Osteoblast (primary cell): Measurements from ENCODE around the gene GHITM. TPM values are rescaled to one million over a fixed set of nuclear protein-coding genes. Genes with fewer than 3 reads are reported as not detected.
"Not testable (repeated sequence)": the region's sequence is repeated elsewhere in the genome, so short reads cannot be mapped to it uniquely, and the experiment has no call there.

Source experiments
- DNase-seq: peaks from one replicate; pipeline ENCODE4 v3.0.0; 2011; ENCODE audit warnings: low spot score, mixed read lengths; ENCODE audit not compliant: insufficient read length; ENCODE audit errors: missing footprints
- H2AFZ ChIP-seq: 2 replicates; pipeline ENCODE4 v1.6.0; 2011; ENCODE audit warnings: mild to moderate bottlenecking, low read length
- H3K27ac ChIP-seq: 2 replicates; pipeline ENCODE4 v1.5.1; 2011; ENCODE audit warnings: mild to moderate bottlenecking, low read depth, low read length, moderate library complexity
- H3K27me3 ChIP-seq: 2 replicates; pipeline ENCODE4 v1.6.0; 2012; ENCODE audit warnings: mild to moderate bottlenecking, control low read depth, inconsistent platforms, low read length, moderate library complexity; ENCODE audit not compliant: insufficient read depth
- H3K36me3 ChIP-seq: 2 replicates; pipeline ENCODE4 v1.5.1; 2011; ENCODE audit warnings: mild to moderate bottlenecking, low read length, control low read depth, moderate library complexity; ENCODE audit not compliant: insufficient read depth
- H3K4me1 ChIP-seq: 2 replicates; pipeline ENCODE4 v1.5.1; 2011; ENCODE audit warnings: mild to moderate bottlenecking, low read length, control low read depth, moderate library complexity; ENCODE audit not compliant: insufficient read depth
- H3K4me2 ChIP-seq: 2 replicates; pipeline ENCODE4 v1.6.0; 2011; ENCODE audit warnings: mild to moderate bottlenecking, low read length; ENCODE audit not compliant: insufficient read depth
- H3K4me3 ChIP-seq: fragments of 200-600 bp; sonication (generic); 3 replicates; pipeline ENCODE4 v1.5.1; 2012; ENCODE audit warnings: mild to moderate bottlenecking, low read length, inconsistent platforms; ENCODE audit not compliant: insufficient read depth
- H3K79me2 ChIP-seq: 2 replicates; pipeline ENCODE4 v1.6.0; 2012; ENCODE audit warnings: mild to moderate bottlenecking, low read length, control low read depth, inconsistent platforms; ENCODE audit not compliant: insufficient read depth
- H3K9me3 ChIP-seq: 2 replicates; pipeline ENCODE4 v1.5.1; 2011; ENCODE audit warnings: low read depth, low read length, control low read depth
- H4K20me1 ChIP-seq: 2 replicates; pipeline ENCODE4 v1.6.0; 2012; ENCODE audit warnings: mild to moderate bottlenecking, low read length, control low read depth; ENCODE audit not compliant: insufficient read depth
- CTCF ChIP-seq: IDR thresholded peaks from 2 replicates; pipeline ENCODE4 v1.5.1; 2011; ENCODE audit warnings: mild to moderate bottlenecking, low read depth, low read length, moderate library complexity; ENCODE audit errors: extremely low read depth
- total RNA-seq: library from RNA; depleted of rRNA; stranded (reverse); fragments of >200 nt; gene quantifications from 2 replicates; pipeline ENCODE4 v1.2.3, GENCODE V29; 2012

GHITM gene
- total RNA-seq, 1 donor, result 189 TPM

GRCh38 chr10:84148006-84148597, 8.8 kb downstream of the GHITM start:
- H3K79me2 ChIP-seq, H4K20me1 ChIP-seq: not testable (repeated sequence)

GRCh38 chr10:84149854-84150253, 10.5 kb downstream of the GHITM start:
- no peaks in the 10 kb centered on the region for H4K20me1 ChIP-seq
- no peaks in the 10 kb centered on the region for H3K79me2 ChIP-seq
- no peaks in the 10 kb centered on the region for H3K27me3 ChIP-seq
- H3K4me3 ChIP-seq, result no peak overlapping the region
- no peaks in the 10 kb centered on the region for H3K4me1 ChIP-seq
- H3K9me3 ChIP-seq, result no peaks in the 10 kb centered on the region
- no peak for DNase-seq
- peaks cover 69% of the 10 kb centered on the region for H3K36me3 ChIP-seq
- H3K27ac ChIP-seq, result no peak overlapping the region
- no peak overlapping the region for H2AFZ ChIP-seq
- H3K4me2 ChIP-seq, result no peak overlapping the region
- TF ChIP-seq CTCF, result no peak

More at GRCh38 chr10:84148006-84148597, 8.8 kb downstream of the GHITM start:
- not testable (repeated sequence) for H3K27ac ChIP-seq, H3K27me3 ChIP-seq, H3K4me3 ChIP-seq, H3K9me3 ChIP-seq, H3K4me2 ChIP-seq, H2AFZ ChIP-seq, H3K4me1 ChIP-seq
- TF ChIP-seq CTCF, result peak; percentile 70
- peaks cover 84% of the 10 kb centered on the region for H3K36me3 ChIP-seq
- peak; percentile 31 for DNase-seq

GRCh38 chr10:84152769-84153168, 13.5 kb downstream of the GHITM start:
- Histone ChIP-seq H3K4me1 (no peaks in the 10 kb centered on the region), H4K20me1 (no peaks in the 10 kb centered on the region), H3K4me3 (no peak overlapping the region), H3K9me3 (no peaks in the 10 kb centered on the region), H3K27me3 (no peaks in the 10 kb centered on the region), H3K36me3 (peaks cover 44% of the 10 kb centered on the region), H3K79me2 (no peaks in the 10 kb centered on the region), H3K4me2 (no peak overlapping the region), H3K27ac (no peak overlapping the region), H2AFZ (no peak overlapping the region)
- TF ChIP-seq CTCF, result no peak
- DNase-seq, result no peak

GRCh38 chr10:84155521-84155920, 16.2 kb downstream of the GHITM start:
- no peaks in the 10 kb centered on the region for H3K27me3 ChIP-seq
- no peak overlapping the region for H3K4me2 ChIP-seq
- H4K20me1 ChIP-seq, result no peaks in the 10 kb centered on the region
- no peaks in the 10 kb centered on the region for H3K4me1 ChIP-seq
- DNase-seq, result no peak
- peaks cover 22% of the 10 kb centered on the region for H3K36me3 ChIP-seq
- no peak overlapping the region for H2AFZ ChIP-seq
- H3K79me2 ChIP-seq, result no peaks in the 10 kb centered on the region
- H3K4me3 ChIP-seq, result no peak overlapping the region
- H3K27ac ChIP-seq, result no peak overlapping the region
- no peaks in the 10 kb centered on the region for H3K9me3 ChIP-seq
- no peak for TF ChIP-seq CTCF
